Stimulated activated CD8-positive, alpha-beta memory T cell treated with anti-CD3 and anti-CD28 coated beads, Interleukin-15, amount 100 ng/mL, for 24 hours (primary cell): ENCODE data around the gene ZNF320.
"Not testable (repeated sequence)": the region's sequence is repeated elsewhere in the genome, so short reads cannot be mapped to it uniquely, and the experiment has no call there.

Experiments used
- DNase-seq: peaks from one replicate; pipeline ENCODE4 v3.0.0-alpha.2; 2020; ENCODE audit warnings: low read depth

The ZNF320 gene

GRCh38 chr19:52897138-52897935 lies at the start of gene ZNF320:
TSS of gene ZNF320 (minus strand) at chr19:52897635. CDS start at chr19:52890255, 7,380 bp downstream.
- DNase-seq, result peak; percentile 65

- DNase-seq, result no peak
These were observed 49.2 kb upstream of the ZNF320 start for GRCh38 chr19:52946322-52947310.

GRCh38 chr19:52945652-52946321 lies 48.4 kb upstream of the ZNF320 start:
- no peak for DNase-seq

- not testable (repeated sequence) for DNase-seq
These were observed 47.5 kb upstream of the ZNF320 start for GRCh38 chr19:52944703-52945493.

- DNase-seq, result no peak
These were observed 46.6 kb upstream of the ZNF320 start for GRCh38 chr19:52943884-52944643.

GRCh38 chr19:52943134-52943883 lies 45.9 kb upstream of the ZNF320 start:
- no peak for DNase-seq

- DNase-seq, result peak; percentile 82
These were observed 45.1 kb upstream of the ZNF320 start for GRCh38 chr19:52942386-52943133.

GRCh38 chr19:52941941-52942385 lies 44.5 kb upstream of the ZNF320 start:
- DNase-seq, result peak; percentile 4

- not testable (repeated sequence) for DNase-seq
These were observed 44.1 kb upstream of the ZNF320 start for GRCh38 chr19:52941523-52941922.

- DNase-seq, result not testable (repeated sequence)
These were observed 43.5 kb upstream of the ZNF320 start for GRCh38 chr19:52940905-52941304.

- DNase-seq, result no peak
These were observed 41.3 kb upstream of the ZNF320 start for GRCh38 chr19:52938761-52939160.

- DNase-seq, result no peak
These were observed 39.5 kb upstream of the ZNF320 start for GRCh38 chr19:52936954-52937325.

- DNase-seq, result no peak
These were observed 38.9 kb upstream of the ZNF320 start for GRCh38 chr19:52936151-52936953.

GRCh38 chr19:52935434-52935833 lies 38.0 kb upstream of the ZNF320 start:
- no peak for DNase-seq

GRCh38 chr19:52924641-52925040 lies 27.2 kb upstream of the ZNF320 start:
- not testable (repeated sequence) for DNase-seq

GRCh38 chr19:52923778-52924593 lies 26.6 kb upstream of the ZNF320 start:
- no peak for DNase-seq
